NCI-H524 (cell line): ENCODE measurements around the gene TRIM42.

Source experiments
- DNase-seq, 2 experiments: peaks; one replicate each; lab custom pipeline; 2025; lab: John Stamatoyannopoulos, UW

The TRIM42 gene

GRCh38 chr3:140677764-140678163 is at the start of gene TRIM42:
Gene TRIM42, plus strand, starts transcription at chr3:140678064. Its CDS starts 166 bp downstream, at chr3:140678230.
- no peak for DNase-seq

GRCh38 chr3:140628606-140629005 is 49.3 kb upstream of the TRIM42 start:
- DNase-seq, result no peak

DNA sequence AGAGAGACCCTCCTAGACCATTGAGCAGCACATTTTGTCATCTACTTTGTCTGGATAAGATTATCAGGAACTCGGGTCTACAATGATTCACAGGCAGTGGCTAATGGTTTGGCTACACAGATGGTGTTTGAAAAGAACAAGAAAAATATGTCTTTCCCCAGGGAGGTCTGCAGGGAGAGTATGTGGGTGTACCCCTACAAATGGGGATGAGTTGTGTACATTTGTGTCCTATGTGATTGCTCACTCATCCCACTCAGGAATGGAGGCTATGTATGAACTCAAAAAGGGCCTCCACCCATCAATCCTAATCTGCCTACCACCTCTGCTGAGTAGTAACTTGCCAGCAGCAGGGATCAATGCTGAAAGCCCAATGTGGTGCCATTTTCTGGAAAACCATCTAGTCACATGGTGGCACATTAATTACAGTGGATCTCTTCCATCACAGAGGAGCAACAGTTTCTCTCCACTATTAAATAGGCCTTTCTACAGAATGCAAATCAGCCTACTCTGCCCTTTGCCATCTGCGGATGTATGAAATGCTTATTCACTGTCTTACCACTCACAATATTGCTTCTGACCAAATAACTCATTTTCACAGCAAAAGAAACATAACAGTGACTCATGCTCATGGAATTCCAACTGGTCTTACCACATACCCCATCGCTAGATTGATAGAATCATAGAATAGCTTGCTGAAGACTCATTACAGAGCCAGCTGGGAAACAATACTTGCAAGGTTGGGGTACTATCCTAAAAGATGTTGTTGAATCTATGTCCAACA is 48.3 kb upstream of the TRIM42 start:
- no peak for DNase-seq

- DNase-seq, result no peak
Measured at GRCh38 chr3:140630366-140630765, 47.5 kb upstream of the TRIM42 start.

- DNase-seq, result no peak
Measured at GRCh38 chr3:140630866-140631265, 47.0 kb upstream of the TRIM42 start.

- DNase-seq, result no peak
Measured at GRCh38 chr3:140635276-140635675, 42.6 kb upstream of the TRIM42 start.

DNA sequence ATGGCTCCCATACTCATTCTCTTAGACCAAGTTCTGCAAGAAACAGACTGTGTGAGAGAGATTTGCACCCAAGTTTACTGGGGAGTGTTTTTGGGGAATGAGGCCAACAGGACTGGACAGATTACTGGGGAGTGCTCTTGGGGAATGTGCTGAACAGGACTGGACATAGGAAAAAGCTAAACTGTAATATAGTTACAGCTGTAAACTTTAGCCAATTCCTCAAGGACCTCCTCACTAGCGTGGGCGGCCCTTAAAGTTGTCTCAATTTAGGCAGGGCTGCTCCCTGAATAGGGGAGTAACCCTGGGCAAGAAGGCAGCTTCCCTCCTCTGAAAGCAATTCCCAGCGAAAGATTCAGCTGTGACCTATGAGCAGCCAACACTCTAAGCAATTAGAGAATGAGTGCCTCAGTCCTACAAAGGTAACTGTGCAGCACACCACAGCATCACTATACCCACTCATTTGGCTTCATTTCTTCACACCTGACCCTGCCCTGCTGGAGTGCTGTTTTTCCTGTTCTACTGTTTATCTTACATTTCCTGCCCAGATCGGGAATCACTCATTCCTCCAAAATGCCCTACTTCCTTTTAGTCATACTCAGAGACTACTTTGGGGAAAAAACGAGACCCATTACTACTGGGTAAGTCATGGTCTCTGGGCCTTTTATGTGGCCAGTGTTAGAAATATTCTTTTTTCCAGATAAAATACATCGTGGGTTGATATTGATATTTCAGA is 41.3 kb upstream of the TRIM42 start:
- DNase-seq, result no peak

GRCh38 chr3:140651287-140651686 is 26.6 kb upstream of the TRIM42 start:
- DNase-seq, result no peak

DNA sequence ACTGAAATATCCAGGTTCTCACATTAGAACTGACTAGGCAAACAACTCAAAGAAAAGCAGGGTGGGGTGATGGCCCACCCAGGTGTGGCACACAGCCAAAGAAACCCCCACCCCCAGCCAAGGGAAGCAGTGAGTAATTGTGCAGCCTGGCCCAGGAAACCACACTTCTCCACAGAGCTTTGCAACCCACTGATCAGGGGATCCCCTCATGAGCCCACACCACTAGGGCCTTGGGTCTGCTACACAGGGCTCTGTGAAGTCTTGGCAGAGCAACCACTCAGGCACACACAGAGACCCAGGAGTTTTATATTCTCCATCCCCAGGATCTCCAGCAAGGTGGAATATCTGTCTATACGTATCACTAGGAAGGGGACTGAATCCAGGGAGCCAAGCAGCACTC is 22.2 kb upstream of the TRIM42 start:
- DNase-seq, result no peak

DNA sequence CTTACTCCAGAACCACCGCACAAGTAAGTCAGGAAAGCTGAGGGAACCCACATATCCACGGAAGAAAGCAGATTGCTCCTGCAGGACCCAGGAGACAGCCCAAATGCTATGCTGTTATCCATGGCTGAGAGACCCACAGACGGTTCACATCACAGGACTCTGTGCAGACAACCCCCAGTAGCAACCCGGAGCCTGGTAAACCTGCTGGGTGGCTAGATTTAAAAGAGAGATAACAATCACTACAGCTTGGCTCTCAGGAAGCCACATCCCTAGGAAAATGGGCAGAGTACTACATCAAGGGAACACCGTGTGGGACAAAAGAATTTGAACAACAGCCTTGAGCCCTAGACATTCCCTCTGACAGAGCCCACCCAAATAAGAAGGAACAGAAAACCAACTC is 13.8 kb upstream of the TRIM42 start:
- no peak for DNase-seq

DNA sequence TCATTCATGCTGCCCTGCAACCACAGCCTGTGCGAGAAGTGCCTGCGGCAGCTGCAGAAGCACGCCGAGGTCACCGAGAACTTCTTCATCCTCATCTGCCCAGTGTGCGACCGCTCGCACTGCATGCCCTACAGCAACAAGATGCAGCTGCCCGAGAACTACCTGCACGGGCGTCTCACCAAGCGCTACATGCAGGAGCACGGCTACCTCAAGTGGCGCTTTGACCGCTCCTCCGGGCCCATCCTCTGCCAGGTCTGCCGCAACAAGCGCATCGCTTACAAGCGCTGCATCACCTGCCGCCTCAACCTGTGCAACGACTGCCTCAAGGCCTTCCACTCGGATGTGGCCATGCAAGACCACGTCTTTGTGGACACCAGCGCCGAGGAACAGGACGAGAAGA is 4.7 kb downstream of the TRIM42 start:
- DNase-seq, result no peak

GRCh38 chr3:140686128-140686527 is 8.3 kb downstream of the TRIM42 start:
- no peak for DNase-seq

DNA sequence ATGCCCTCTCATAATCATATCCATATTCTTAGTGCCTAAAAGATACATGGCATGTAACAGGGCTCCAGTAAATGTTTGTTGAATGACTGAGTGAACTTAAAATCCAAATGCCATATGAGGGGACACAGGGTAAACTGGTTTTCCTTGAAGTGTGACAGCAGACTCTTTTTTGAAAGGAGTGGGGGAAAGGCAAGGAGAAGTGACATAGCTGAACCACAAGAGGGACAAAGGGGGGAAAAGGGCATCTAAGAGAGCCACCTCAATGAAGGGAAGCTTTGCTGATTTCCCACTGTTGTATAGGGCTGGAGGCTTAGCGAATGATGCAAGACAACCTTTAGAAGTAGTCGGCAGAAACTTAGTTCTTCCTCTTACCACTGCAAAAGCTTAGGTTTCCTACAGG is 9.1 kb downstream of the TRIM42 start:
- DNase-seq, result no peak

DNA sequence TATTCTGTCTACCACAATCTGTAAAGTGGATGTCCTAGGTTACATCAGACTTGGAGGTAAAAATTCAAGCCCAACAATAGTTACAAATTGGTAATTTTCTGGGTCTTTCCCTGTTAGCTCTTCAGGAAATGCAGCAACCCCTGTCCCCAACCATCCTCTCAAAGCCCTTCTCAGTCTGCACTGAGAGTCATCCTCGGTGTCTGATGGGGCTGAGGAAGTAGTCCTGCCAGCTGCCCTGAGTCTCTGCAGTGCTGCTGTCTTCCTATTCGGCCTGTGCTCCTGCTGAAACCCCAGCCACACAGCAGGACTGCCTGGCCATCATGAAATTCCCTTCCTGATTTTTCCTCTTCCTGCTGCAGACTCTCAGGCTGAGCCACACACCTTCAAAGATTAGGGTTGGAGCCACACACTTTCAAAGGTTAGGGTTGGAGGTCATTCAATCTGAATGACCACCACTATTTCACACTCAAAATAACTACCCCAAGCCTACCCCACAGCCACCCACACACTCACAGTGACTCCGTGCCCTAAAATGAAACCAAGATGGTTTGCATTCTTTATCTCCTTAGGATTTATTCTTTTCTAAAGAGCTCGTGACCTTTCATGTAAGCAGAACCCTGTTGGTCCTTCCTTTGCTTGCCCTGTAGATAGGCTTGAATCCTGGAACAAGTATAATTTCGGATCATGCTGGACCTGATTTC is 17.6 kb downstream of the TRIM42 start:
- no peak for DNase-seq

DNA sequence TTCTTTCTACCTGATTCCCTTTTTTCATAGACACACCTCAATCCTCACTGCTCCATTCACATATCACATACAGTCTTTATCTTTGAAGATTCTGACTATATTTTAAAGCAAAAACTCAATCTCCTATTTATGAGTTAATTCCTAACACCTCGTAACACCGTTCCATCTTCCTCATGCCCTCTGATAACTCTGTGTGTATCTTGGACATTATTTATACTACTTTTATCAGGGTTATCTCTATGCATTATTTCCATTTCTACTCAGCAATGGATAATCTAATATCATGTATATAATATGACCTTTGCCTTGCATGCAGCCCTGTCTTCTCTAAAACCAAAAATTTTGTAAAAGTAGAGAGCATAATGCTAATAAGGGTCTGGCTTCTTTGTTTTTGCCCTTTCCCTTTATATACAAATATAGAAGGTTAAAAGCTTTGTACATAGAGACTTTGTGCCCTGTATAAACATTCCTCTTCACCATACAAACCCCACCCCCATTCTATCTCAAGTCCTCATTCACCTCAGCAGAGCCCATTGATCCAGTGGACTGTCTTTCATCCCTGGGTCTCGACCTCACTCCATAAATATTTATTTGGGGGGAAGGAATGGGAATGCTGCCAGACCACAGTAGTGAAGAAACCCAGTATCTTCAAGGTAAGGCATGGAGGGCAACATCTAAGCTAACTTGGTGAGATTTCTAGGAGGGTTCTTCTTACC is 21.8 kb downstream of the TRIM42 start:
- DNase-seq, result no peak

GRCh38 chr3:140702281-140702680 is 24.4 kb downstream of the TRIM42 start:
- no peak for DNase-seq

GRCh38 chr3:140703496-140703895 is 25.6 kb downstream of the TRIM42 start:
- no peak for DNase-seq

- no peak for DNase-seq
Measured at GRCh38 chr3:140704733-140705132, 26.9 kb downstream of the TRIM42 start.

DNA sequence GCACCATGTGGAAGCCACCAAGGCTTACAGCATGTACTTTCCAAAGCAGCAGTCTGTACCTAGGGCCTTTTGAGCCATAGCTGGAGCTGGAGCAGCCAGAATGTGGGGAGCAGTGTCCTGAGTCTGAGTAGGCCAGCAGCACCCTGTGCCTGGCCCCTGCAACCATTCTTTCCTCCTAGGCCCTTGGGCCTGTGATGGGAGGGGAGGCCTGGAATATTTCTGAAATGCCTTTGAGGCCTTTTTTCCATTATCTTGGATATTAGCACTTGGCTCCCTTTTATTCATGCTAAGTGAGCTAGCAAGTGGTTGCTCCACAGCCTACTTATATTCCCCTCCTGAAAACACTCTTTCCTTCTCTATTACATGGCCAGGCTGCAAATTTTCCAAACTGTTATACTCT is 28.1 kb downstream of the TRIM42 start:
- no peak for DNase-seq

GRCh38 chr3:140706360-140706759 is 28.5 kb downstream of the TRIM42 start:
- DNase-seq, result no peak

GRCh38 chr3:140708815-140709214 is 31.0 kb downstream of the TRIM42 start:
- no peak for DNase-seq

- DNase-seq, result no peak
Measured at GRCh38 chr3:140709751-140710150, 31.9 kb downstream of the TRIM42 start.
